Transverse colon (tissue), 4 donors: Measurements from ENCODE around the gene GAS2L2.

Experiments used
- CTCF ChIP-seq, 5 experiments: fragments of 200-600 bp in 3 of 5; fragments of 450-650 bp in 2 of 5; sonication (generic) in 3 of 5; IDR thresholded peaks; 1 replicate in 2 of 5; 2 replicates in 3 of 5; pipeline ENCODE4 v1.5.1; 2016 to 2017; ENCODE audit warnings: antibody characterized with exemption in 5 of 5, inconsistent platforms in 3 of 5, mild to moderate bottlenecking in 2 of 5, moderate library complexity in 1 of 5
- EP300 ChIP-seq: sonication (generic); formaldehyde crosslinking; IDR thresholded peaks from one replicate; pipeline ENCODE4 v1.6.1; 2017; ENCODE audit warnings: antibody characterized with exemption, low read depth
- POLR2A ChIP-seq: fragments of 450-650 bp; IDR thresholded peaks from one replicate; pipeline ENCODE4 v1.6.1; 2016; ENCODE audit warnings: antibody characterized with exemption, mild to moderate bottlenecking, moderate library complexity
- POLR2AphosphoS5 ChIP-seq, 3 donors: sonication (generic); formaldehyde crosslinking; IDR thresholded peaks; one replicate each; pipeline ENCODE4 v1.6.1; 2016; ENCODE audit warnings: antibody characterized with exemption in 3 of 3

- TF ChIP-seq POLR2AphosphoS5 (IDR thresholded peaks at IDR 0.05) (no peak), POLR2A (no peak), CTCF (IDR thresholded peaks at IDR 0.05) (no peak), EP300 (no peak)
Observed at GRCh38 chr17:35698800-35699199, 54.2 kb downstream of the GAS2L2 start.
